KMS-11 (cell line): ENCODE data around the gene RAB26.
A peak's percentile ranks its signal among the peaks of the same experiment; 100 is the strongest.
"Not testable (repeated sequence)": the region's sequence is repeated elsewhere in the genome, so short reads cannot be mapped to it uniquely, and the experiment has no call there.

Source experiments
- H2AFZ ChIP-seq: fragments of 200-600 bp; sonication (generic); 2 replicates; pipeline ENCODE4 v1.6.1; 2016; ENCODE audit warnings: antibody characterized with exemption, mixed run types, low read depth
- H3K27ac ChIP-seq: fragments of 200-600 bp; sonication (generic); 2 replicates; pipeline ENCODE4 v1.6.1; 2016; ENCODE audit warnings: mild to moderate bottlenecking, mixed run types
- H3K27me3 ChIP-seq: fragments of 200-600 bp; sonication (generic); 2 replicates; pipeline ENCODE4 v1.6.1; 2017; ENCODE audit warnings: mild to moderate bottlenecking, low read depth, mixed run types, moderate library complexity; ENCODE audit not compliant: insufficient read depth
- H3K36me3 ChIP-seq: fragments of 200-600 bp; sonication (generic); 2 replicates; pipeline ENCODE4 v1.6.1; 2017; ENCODE audit warnings: mild to moderate bottlenecking, mixed run types; ENCODE audit not compliant: insufficient read depth
- H3K4me1 ChIP-seq: fragments of 200-600 bp; sonication (generic); 2 replicates; pipeline ENCODE4 v1.6.1; 2016; ENCODE audit warnings: mild to moderate bottlenecking, low read depth, mixed run types; ENCODE audit not compliant: poor library complexity, severe bottlenecking
- H3K4me2 ChIP-seq: fragments of 200-600 bp; sonication (generic); 2 replicates; pipeline ENCODE4 v1.7.0; 2016; ENCODE audit warnings: mild to moderate bottlenecking, mixed run types
- H3K4me3 ChIP-seq: fragments of 200-600 bp; sonication (generic); IDR thresholded peaks from 2 replicates; pipeline ENCODE4 v1.6.1; 2017; ENCODE audit warnings: low read depth, low read length, mixed read lengths; ENCODE audit not compliant: insufficient read depth
- H3K79me2 ChIP-seq: fragments of 200-600 bp; sonication (generic); 2 replicates; pipeline ENCODE4 v1.6.1; 2016; ENCODE audit warnings: low read depth, mixed run types; ENCODE audit not compliant: insufficient read depth
- H3K9ac ChIP-seq: fragments of 200-600 bp; sonication (generic); 2 replicates; pipeline ENCODE4 v1.6.1; 2016; ENCODE audit warnings: mild to moderate bottlenecking, mixed run types
- H4K20me1 ChIP-seq: fragments of 200-600 bp; sonication (generic); 2 replicates; pipeline ENCODE4 v1.6.1; 2016; ENCODE audit warnings: mild to moderate bottlenecking, mixed run types; ENCODE audit not compliant: insufficient read depth
- TF ChIP-seq, protein P1 (sequence below): fragments of 200-600 bp; sonication (generic); conservative IDR thresholded peaks from 2 replicates; pipeline ENCODE4 v1.6.1; 2017; ENCODE audit warnings: low read depth, mild to moderate bottlenecking, antibody characterized with exemption, low read length, moderate library complexity, mixed read lengths

Gene RAB26, protein sequence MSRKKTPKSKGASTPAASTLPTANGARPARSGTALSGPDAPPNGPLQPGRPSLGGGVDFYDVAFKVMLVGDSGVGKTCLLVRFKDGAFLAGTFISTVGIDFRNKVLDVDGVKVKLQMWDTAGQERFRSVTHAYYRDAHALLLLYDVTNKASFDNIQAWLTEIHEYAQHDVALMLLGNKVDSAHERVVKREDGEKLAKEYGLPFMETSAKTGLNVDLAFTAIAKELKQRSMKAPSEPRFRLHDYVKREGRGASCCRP

DNA sequence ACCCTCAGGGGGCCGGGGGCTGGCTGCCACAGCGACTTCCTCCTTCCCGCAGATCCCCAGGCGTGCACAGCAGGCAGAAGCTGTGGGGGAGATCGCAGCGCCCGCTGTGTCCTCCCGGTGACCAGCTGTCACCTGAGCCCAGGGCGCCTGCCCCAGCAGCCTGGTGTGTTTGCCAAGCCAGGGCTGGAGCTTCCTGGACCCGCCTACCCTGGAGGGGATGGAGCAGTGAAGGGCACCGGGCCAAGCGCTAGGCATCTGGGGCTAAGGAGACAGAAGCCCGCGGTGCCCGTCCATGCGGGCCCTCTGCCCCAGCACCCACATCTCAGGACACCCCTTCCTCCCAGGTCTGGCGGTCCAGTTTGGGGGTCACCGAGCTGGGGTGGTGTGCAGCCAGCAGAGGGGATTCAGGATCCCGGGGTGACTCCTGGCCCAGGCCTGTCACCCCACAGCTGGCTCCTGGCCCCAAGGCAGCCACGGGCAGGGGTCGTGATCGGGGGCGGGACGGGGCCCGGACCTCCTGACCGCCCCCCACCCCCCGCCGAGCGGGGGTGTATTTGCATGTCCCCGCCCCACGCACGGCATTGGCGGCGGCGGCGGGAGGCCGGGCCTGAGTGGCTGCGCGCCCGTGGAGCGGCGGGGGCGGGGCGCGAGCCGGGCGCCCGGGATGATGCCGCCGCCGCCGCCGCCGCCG lies at the start of gene RAB26:
RAB26 (plus strand) TSS at position 645 of the 691 bp plus-strand sequence. CDS start 159 bp downstream, outside the sequence.
- no peak within 1 kb of the TSS for H3K27ac ChIP-seq
- no peaks in the 10 kb centered on the region for H3K27me3 ChIP-seq
- peaks cover 46% of the 10 kb centered on the region for H3K4me1 ChIP-seq
- peak within 1 kb of the TSS; percentile 87 for H3K4me2 ChIP-seq
- no peak within 1 kb of the TSS for H3K4me3 ChIP-seq
- H3K36me3 ChIP-seq = no peaks in the 10 kb centered on the region
- H4K20me1 ChIP-seq = peaks cover 21% of the 10 kb centered on the region
- peaks cover 4% of the 10 kb centered on the region for H3K79me2 ChIP-seq
- peak within 1 kb of the TSS; percentile 64 for H2AFZ ChIP-seq
- peak within 1 kb of the TSS; percentile 41; the same call in 1 of the 2 replicates for H3K9ac ChIP-seq
- TF ChIP-seq, protein P1, sequence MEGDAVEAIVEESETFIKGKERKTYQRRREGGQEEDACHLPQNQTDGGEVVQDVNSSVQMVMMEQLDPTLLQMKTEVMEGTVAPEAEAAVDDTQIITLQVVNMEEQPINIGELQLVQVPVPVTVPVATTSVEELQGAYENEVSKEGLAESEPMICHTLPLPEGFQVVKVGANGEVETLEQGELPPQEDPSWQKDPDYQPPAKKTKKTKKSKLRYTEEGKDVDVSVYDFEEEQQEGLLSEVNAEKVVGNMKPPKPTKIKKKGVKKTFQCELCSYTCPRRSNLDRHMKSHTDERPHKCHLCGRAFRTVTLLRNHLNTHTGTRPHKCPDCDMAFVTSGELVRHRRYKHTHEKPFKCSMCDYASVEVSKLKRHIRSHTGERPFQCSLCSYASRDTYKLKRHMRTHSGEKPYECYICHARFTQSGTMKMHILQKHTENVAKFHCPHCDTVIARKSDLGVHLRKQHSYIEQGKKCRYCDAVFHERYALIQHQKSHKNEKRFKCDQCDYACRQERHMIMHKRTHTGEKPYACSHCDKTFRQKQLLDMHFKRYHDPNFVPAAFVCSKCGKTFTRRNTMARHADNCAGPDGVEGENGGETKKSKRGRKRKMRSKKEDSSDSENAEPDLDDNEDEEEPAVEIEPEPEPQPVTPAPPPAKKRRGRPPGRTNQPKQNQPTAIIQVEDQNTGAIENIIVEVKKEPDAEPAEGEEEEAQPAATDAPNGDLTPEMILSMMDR = no peak

DNA sequence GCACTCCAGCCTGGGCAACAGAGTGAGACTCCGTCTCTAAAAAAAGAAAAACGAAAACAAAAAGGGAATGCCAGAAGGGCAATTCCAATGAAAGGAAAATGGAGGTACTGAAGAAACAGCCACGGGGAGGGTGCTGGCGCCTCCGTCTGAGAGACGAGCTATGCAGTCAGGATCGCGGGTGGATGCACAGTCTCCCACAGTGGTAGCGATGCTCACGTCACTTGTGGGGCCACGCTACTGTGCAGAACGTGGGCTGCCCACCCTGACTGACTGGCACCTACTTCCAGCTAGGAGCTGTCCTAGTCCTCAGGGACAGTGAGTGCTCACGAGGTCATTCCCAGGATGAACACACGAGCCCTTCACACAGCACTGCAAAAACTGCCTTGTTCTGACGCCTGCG lies 46.8 kb upstream of the RAB26 start:
- not testable (repeated sequence) for H3K27ac ChIP-seq, H3K4me1 ChIP-seq, H3K9ac ChIP-seq, H3K4me2 ChIP-seq, H4K20me1 ChIP-seq, H3K27me3 ChIP-seq, H3K36me3 ChIP-seq, H3K4me3 ChIP-seq, H3K79me2 ChIP-seq, H2AFZ ChIP-seq

DNA sequence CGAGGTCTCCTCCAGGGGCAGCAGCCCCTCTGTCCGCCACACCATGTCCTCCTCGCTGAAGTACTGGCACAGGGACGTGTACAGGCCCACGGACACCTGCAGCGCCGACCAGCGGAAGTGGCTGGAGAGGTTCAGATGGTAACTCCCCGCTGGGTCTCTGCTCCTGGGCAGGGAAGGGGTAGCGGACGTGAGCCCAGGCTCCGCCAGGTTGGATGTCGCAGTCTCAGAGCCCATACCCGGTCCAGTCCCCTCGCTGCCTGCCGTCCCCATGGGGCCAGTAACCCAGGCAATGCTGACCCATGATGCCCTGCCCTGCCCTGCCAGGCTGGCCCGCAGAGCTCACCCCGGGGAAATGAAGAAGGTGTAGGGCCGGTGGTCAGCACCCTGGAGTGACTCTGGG lies 46.0 kb upstream of the RAB26 start:
- Histone ChIP-seq H3K4me1 (no peaks in the 10 kb centered on the region), H3K4me3 (no peak overlapping the region), H3K4me2 (no peak overlapping the region), H3K36me3 (no peaks in the 10 kb centered on the region), H4K20me1 (no peaks in the 10 kb centered on the region), H3K27ac (no peak overlapping the region), H3K9ac (no peak overlapping the region), H3K79me2 (no peaks in the 10 kb centered on the region), H3K27me3 (no peaks in the 10 kb centered on the region), H2AFZ (no peak overlapping the region)
- TF ChIP-seq, protein P1 = no peak

DNA sequence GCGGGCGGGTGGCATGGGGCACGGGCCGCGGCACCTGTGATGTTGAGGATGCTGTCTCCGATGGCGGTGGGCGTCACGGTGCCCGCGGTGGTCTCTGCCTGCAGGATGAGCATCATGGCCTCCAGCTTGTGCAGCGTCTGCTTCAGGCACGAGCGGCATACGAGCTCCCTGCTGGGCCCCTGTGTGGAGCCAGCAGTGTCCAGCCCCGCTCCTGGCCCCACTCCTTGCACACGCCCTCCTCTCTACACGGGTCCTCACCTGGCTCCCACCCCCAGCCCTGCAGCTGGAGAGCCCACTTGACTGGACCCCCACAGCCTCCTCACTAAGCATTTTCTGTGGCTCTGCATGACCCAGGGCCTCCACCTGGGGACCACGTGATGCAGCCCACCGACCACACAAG lies 44.0 kb upstream of the RAB26 start:
- H4K20me1 ChIP-seq, H3K9ac ChIP-seq, H2AFZ ChIP-seq, H3K27ac ChIP-seq, H3K4me1 ChIP-seq, H3K4me3 ChIP-seq, H3K36me3 ChIP-seq, H3K79me2 ChIP-seq, H3K27me3 ChIP-seq, H3K4me2 ChIP-seq: not testable (repeated sequence)

DNA sequence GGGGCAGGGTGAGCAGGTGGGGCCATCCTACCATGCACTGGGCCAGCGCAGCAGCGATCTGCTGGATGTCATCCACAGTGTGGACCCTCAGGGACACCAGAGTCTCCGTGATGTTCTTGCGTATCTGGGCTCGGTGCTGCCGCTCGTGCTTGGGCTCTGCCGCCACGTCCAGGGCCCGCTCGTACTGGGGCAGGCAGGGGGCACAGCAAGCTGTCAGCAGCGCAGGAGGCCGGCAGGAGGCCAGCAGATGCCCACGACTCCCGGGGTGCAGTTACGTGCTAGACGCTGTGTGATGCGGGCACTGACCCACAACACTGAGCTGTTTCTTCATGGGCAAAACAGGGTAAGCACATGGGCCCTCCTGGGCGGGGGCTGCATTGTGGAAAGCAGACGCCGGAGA lies 43.1 kb upstream of the RAB26 start:
- H3K4me3 ChIP-seq, H3K27me3 ChIP-seq, H3K4me2 ChIP-seq, H2AFZ ChIP-seq, H3K79me2 ChIP-seq, H3K27ac ChIP-seq, H3K36me3 ChIP-seq, H3K9ac ChIP-seq, H3K4me1 ChIP-seq, H4K20me1 ChIP-seq: not testable (repeated sequence)

DNA sequence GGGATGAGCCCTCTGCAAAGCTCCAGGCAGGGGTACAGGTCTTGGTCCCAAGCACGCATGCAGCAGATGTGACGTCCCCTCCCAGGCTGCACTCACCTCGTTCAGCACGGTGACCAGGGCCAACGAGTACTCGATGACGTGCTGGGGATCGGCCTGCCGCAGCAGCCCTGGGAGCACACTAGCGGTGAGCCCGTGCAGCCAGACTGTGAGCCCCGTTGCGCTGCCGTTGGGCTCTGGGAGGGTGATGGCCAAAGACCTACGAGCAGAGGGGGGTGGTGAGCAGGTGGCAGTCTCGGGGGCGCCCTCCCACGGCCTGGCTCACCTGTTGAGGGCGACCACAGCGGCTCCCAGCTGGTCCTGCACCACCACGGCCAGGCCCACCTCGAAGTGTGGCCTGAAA lies 42.7 kb upstream of the RAB26 start:
- H3K36me3 ChIP-seq, H3K79me2 ChIP-seq, H3K4me1 ChIP-seq, H3K4me3 ChIP-seq, H2AFZ ChIP-seq, H3K9ac ChIP-seq, H4K20me1 ChIP-seq, H3K27ac ChIP-seq, H3K27me3 ChIP-seq, H3K4me2 ChIP-seq: not testable (repeated sequence)

DNA sequence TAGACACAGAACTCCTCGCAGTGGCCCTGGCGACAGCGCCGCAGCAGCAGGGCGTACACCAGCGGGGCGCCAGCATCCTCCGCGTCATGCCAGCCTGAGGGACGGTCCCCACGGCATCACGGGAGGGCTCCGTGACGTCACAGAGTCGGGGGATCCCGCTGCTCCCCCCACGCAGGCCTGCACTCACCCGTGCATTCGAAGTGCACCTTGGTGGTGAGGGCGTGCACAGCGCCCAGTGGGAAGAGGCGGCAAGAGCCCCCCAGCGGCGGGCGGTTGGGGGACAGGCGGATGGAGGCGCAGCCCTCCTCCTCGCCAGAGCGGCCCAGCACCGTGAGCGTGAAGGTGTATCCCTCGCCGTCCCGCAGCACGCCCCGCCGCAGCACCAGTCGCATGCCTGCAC lies 42.2 kb upstream of the RAB26 start:
- not testable (repeated sequence) for H3K36me3 ChIP-seq, H3K79me2 ChIP-seq, H3K27me3 ChIP-seq, H3K4me3 ChIP-seq, H3K27ac ChIP-seq, H3K4me1 ChIP-seq, H4K20me1 ChIP-seq, H2AFZ ChIP-seq, H3K9ac ChIP-seq, H3K4me2 ChIP-seq

DNA sequence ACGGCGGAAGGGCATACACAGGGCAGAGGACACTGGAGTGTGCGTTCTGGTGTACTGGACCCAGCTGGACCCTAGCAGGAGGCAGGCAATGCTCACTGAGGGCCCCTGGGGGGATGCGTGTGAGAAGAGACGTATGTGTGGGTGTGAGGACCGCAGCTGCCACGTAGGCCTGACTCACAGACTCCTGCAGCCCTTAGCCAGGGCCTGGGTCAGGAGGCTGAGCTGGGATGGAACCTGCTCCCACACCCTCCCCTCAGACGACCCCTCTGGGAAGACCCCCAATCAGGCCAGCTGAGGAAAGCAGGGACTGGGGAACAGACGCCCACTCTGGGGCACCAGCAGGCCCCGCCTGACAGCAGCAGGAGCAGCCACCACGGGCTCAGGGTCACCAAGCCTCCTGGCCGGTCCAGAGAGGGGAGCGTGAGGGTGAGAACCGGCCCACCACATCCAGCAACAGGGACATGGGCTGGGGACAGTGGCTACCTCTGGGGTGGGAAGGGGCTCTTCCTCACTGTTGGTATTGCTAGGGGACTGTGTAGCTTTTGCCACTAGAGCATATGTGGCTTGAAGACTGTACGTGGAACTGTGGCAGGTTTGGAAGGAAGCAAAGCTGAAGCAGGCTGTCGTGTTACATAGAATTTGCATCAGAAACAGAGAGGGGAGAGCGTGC lies 41.2 kb upstream of the RAB26 start:
- H3K27ac ChIP-seq, H3K9ac ChIP-seq, H3K4me3 ChIP-seq, H3K27me3 ChIP-seq, H3K4me2 ChIP-seq, H4K20me1 ChIP-seq, H3K79me2 ChIP-seq, H3K4me1 ChIP-seq, H3K36me3 ChIP-seq, H2AFZ ChIP-seq: not testable (repeated sequence)
